ENCODE results near the gene EIF4EBP2.

EIF4EBP2 gene

GRCh38 chr10:70432561-70433263 is 28.8 kb downstream of the EIF4EBP2 start:
- DNase-seq (ENCODE audit: low spot score), result no peak

GRCh38 chr10:70433581-70434280 is 29.8 kb downstream of the EIF4EBP2 start:
- no peak for DNase-seq (ENCODE audit: low spot score)

GRCh38 chr10:70435241-70436085 is 31.5 kb downstream of the EIF4EBP2 start:
- DNase-seq (ENCODE audit: low spot score), result no peak

GRCh38 chr10:70437721-70438120 is 33.8 kb downstream of the EIF4EBP2 start:
- no peak for DNase-seq (ENCODE audit: low spot score)

- peak; percentile 69 for DNase-seq (ENCODE audit: low spot score)
Measured at GRCh38 chr10:70440296-70441160, 36.6 kb downstream of the EIF4EBP2 start.

GRCh38 chr10:70441161-70441894 is 37.4 kb downstream of the EIF4EBP2 start, which contains the start of gene NODAL:
TSS of gene NODAL (minus strand) at chr10:70441681. CDS start at chr10:70441667, 14 bp downstream.
- no peak for DNase-seq (ENCODE audit: low spot score)

GRCh38 chr10:70441895-70442309 is 38.0 kb downstream of the EIF4EBP2 start:
- no peak for DNase-seq (ENCODE audit: low spot score)

GRCh38 chr10:70442332-70442988 is 38.5 kb downstream of the EIF4EBP2 start:
- no peak for DNase-seq (ENCODE audit: low spot score)

GRCh38 chr10:70444744-70445143 is 40.8 kb downstream of the EIF4EBP2 start:
- no peak for DNase-seq (ENCODE audit: low spot score)

GRCh38 chr10:70445718-70446657 is 42.0 kb downstream of the EIF4EBP2 start:
- no peak for DNase-seq (ENCODE audit: low spot score)

- no peak for DNase-seq (ENCODE audit: low spot score)
Measured at GRCh38 chr10:70448236-70448635, 44.3 kb downstream of the EIF4EBP2 start.

GRCh38 chr10:70455213-70455630 is 51.3 kb downstream of the EIF4EBP2 start:
- DNase-seq (ENCODE audit: low spot score), result no peak

- DNase-seq (ENCODE audit: low spot score), result no peak
Measured at GRCh38 chr10:70456164-70456563, 52.2 kb downstream of the EIF4EBP2 start.

GRCh38 chr10:70457759-70458305 is 53.9 kb downstream of the EIF4EBP2 start:
- DNase-seq (ENCODE audit: low spot score), result no peak

GRCh38 chr10:70458329-70459060 is 54.5 kb downstream of the EIF4EBP2 start:
- DNase-seq (ENCODE audit: low spot score), result peak; percentile 70

- DNase-seq (ENCODE audit: low spot score), result no peak
Measured at GRCh38 chr10:70459061-70459773, 55.3 kb downstream of the EIF4EBP2 start.

- DNase-seq (ENCODE audit: low spot score), result peak; percentile 70
Measured at GRCh38 chr10:70459774-70460490, 56.0 kb downstream of the EIF4EBP2 start.
